K562 (cell line): ENCODE results near the gene NEK5. TPM values are rescaled to one million over a fixed set of nuclear protein-coding genes. Genes with fewer than 3 reads are reported as not detected.

ENCODE experiments used
- ATAC-seq: fragments of 200-7000 bp; cut with Tn5 transposase; 3 replicates; pipeline ENCODE4 v1.9.1; 2020; ENCODE audit warnings: moderate library complexity
- BruUV-seq: library from RNA; stranded (reverse); fragments of 400-500 nt; replicated peaks from 2 replicates; lab custom pipeline; 2021; lab: Mats Ljungman, UMichigan
- CTCF ChIA-PET: fragments of 300-600 bp; formaldehyde crosslinking; extraction: SDS; loops from one replicate; lab custom pipeline; 2021; ENCODE audit warnings: low intra/inter-chr PET ratio; lab: Yijun Ruan, JAX
- POLR2A ChIA-PET: fragments of 300-600, 350-650 bp; sonication (Branson Sonifier 250); formaldehyde crosslinking; extraction: SDS; loops from one replicate; lab custom pipeline; 2021; ENCODE audit warnings: antibody characterized with exemption, inconsistent platforms; lab: Yijun Ruan, JAX
- DNase-seq, 4 experiments: peaks; one replicate each; pipeline versions ENCODE4 v3.0.0 to v3.0.0-alpha.2; 2011 to 2018; ENCODE audit warnings: low spot score in 3 of 4, mixed read lengths in 3 of 4; ENCODE audit errors: extremely low read depth in 1 of 4
- FAIRE-seq: peaks from 2 replicates; lab custom pipeline; 2011; peaks lifted over from hg19 to GRCh38; lab: Jason Lieb, UNC
- H2AFZ ChIP-seq: 2 replicates; pipeline ENCODE4 v1.6.0; 2011; ENCODE audit warnings: low read depth, low read length, control low read depth, inconsistent platforms
- H3K27ac ChIP-seq: fragments of 200-600 bp; 3 replicates; pipeline ENCODE4 v1.8.0; 2011; ENCODE audit warnings: low read depth, mild to moderate bottlenecking, control low read depth, inconsistent platforms, low read length, moderate library complexity, mixed read lengths; ENCODE audit errors: extremely low read depth
- H3K27me3 ChIP-seq, 2 experiments: fragments of 300-600 bp in 1 of 2; 2 replicates in 1 of 2; 3 replicates in 1 of 2; pipeline versions ENCODE4 v1.6.0 to v1.8.0; 2011; ENCODE audit warnings: inconsistent platforms in 2 of 2, low read length in 2 of 2, mild to moderate bottlenecking in 1 of 2, mixed read lengths in 1 of 2, moderate library complexity in 1 of 2; ENCODE audit not compliant: control insufficient read depth in 2 of 2, insufficient read depth in 2 of 2
- H3K36me3 ChIP-seq: fragments of 300-600 bp; 3 replicates; pipeline ENCODE4 v1.8.0; 2011; ENCODE audit warnings: mild to moderate bottlenecking, low read length, inconsistent platforms; ENCODE audit not compliant: control insufficient read depth, insufficient read depth
- H3K4me1 ChIP-seq, 2 experiments: fragments of 200-600 bp in 1 of 2; replicated peaks in 1 of 2; 2 replicates in 1 of 2; 3 replicates in 1 of 2; pipeline versions ENCODE4 v1.5.1 to v1.8.0; 2011; ENCODE audit warnings: inconsistent platforms in 2 of 2, low read length in 2 of 2, mild to moderate bottlenecking in 1 of 2, mixed read lengths in 1 of 2, moderate library complexity in 1 of 2; ENCODE audit not compliant: control insufficient read depth in 2 of 2, insufficient read depth in 2 of 2
- H3K4me2 ChIP-seq: 2 replicates; pipeline ENCODE4 v1.6.1; 2011; ENCODE audit warnings: low read length, control low read depth, inconsistent platforms, mixed read lengths; ENCODE audit not compliant: insufficient read depth
- H3K4me3 ChIP-seq: fragments of 200-600 bp; sonication (generic), shearing (Covaris generic); 2 replicates; pipeline ENCODE4 v1.5.1; 2016; ENCODE audit warnings: control low read depth, inconsistent platforms
- H3K79me2 ChIP-seq: fragments of 200-600 bp; 3 replicates; pipeline ENCODE4 v1.8.0; 2011; ENCODE audit warnings: low read length, inconsistent platforms; ENCODE audit not compliant: control insufficient read depth, insufficient read depth
- H3K9ac ChIP-seq, 2 experiments: 2 replicates each; pipeline versions ENCODE4 v1.6.0 to v1.6.1; 2011; ENCODE audit warnings: low read depth in 2 of 2, low read length in 2 of 2, control low read depth in 1 of 2, inconsistent platforms in 1 of 2, mild to moderate bottlenecking in 1 of 2, mixed read lengths in 1 of 2; ENCODE audit not compliant: insufficient read depth in 1 of 2
- H3K9me1 ChIP-seq: one replicate; pipeline ENCODE4 v1.6.0; 2011; ENCODE audit warnings: inconsistent platforms, mild to moderate bottlenecking, low read length, moderate library complexity; ENCODE audit not compliant: control insufficient read depth, insufficient read depth
- H3K9me3 ChIP-seq: replicated peaks from 2 replicates; pipeline ENCODE4 v1.5.1; 2011; ENCODE audit warnings: low read depth, low read length, inconsistent platforms; ENCODE audit not compliant: control insufficient read depth, insufficient read depth
- H4K20me1 ChIP-seq: replicated peaks from 2 replicates; pipeline ENCODE4 v1.6.1; 2011; ENCODE audit warnings: low read length, inconsistent platforms, mixed read lengths; ENCODE audit not compliant: control insufficient read depth, insufficient read depth
- ETS2 ChIP-seq: IDR thresholded peaks from 2 replicates; pipeline ENCODE4 v1.6.1; 2016; ENCODE audit warnings: borderline replicate concordance, missing genetic modification characterization, mild to moderate bottlenecking, moderate library complexity, missing compliant biosample characterization; ENCODE audit not compliant: poor library complexity, severe bottlenecking
- ETV1 ChIP-seq: fragments of 450-650 bp; conservative IDR thresholded peaks from 2 replicates; pipeline ENCODE4 v1.6.1; 2016; ENCODE audit warnings: missing genetic modification characterization, control low read depth, low read depth, missing compliant biosample characterization
- FOXA1 ChIP-seq: fragments of 450-650 bp; IDR thresholded peaks from 2 replicates; pipeline ENCODE4 v1.6.1; 2016; ENCODE audit warnings: mild to moderate bottlenecking, borderline replicate concordance
- HNRNPL ChIP-seq: fragments of 200-400 bp; formaldehyde crosslinking; IDR thresholded peaks from 2 replicates; pipeline ENCODE4 v1.6.1; 2017; ENCODE audit warnings: low read depth, mild to moderate bottlenecking, low read length
- MEIS2 ChIP-seq: fragments of 450-650 bp; IDR thresholded peaks from 2 replicates; pipeline ENCODE4 v1.6.1; 2014; ENCODE audit warnings: mild to moderate bottlenecking; ENCODE audit not compliant: partially characterized antibody
- PHB2 ChIP-seq: fragments of 450-650 bp; IDR thresholded peaks from 2 replicates; pipeline ENCODE4 v1.6.1; 2017; ENCODE audit warnings: low read depth
- POLR2AphosphoS5 ChIP-seq: IDR thresholded peaks from 2 replicates; pipeline ENCODE4 v1.6.1; 2011; ENCODE audit warnings: mild to moderate bottlenecking, low read depth, low read length, moderate library complexity; ENCODE audit not compliant: control insufficient read depth, insufficient read depth
- RHOXF2B ChIP-seq: fragments of 250-450 bp; sonication (Bioruptor Pico); conservative IDR thresholded peaks from 2 replicates; pipeline ENCODE4 v1.5.1; 2021
- TBP ChIP-seq: optimal IDR thresholded peaks from 2 replicates; pipeline ENCODE3; 2011; ENCODE audit warnings: low read depth, low read length, improper control_type of control experiment
- TEAD4 ChIP-seq, 2 experiments: sonication (generic) in 1 of 2; formaldehyde crosslinking in 1 of 2; IDR thresholded peaks; 2 replicates each; pipeline versions ENCODE4 v1.6.1 to v1.8.0; 2012 to 2022; ENCODE audit warnings: borderline replicate concordance in 1 of 2, inconsistent platforms in 1 of 2, low read length in 1 of 2, mild to moderate bottlenecking in 1 of 2, missing genetic modification reagents in 1 of 2
- TGIF2 ChIP-seq: sonication (generic); formaldehyde crosslinking; IDR thresholded peaks from 2 replicates; pipeline ENCODE4 v1.8.1; 2022; ENCODE audit warnings: mild to moderate bottlenecking, missing genetic modification reagents, moderate library complexity
- TRIM28 ChIP-seq: fragments of 450-650 bp; IDR thresholded peaks from 2 replicates; pipeline ENCODE4 v1.6.1; 2017
- ZC3H4 ChIP-seq: sonication (generic); formaldehyde crosslinking; IDR thresholded peaks from 2 replicates; pipeline ENCODE4 v1.9.0; 2021; ENCODE audit warnings: missing genetic modification reagents, borderline replicate concordance
- ZNF316 ChIP-seq: fragments of 450-650 bp; IDR thresholded peaks from 2 replicates; pipeline ENCODE4 v1.6.1; 2016
- ZNF408 ChIP-seq: fragments of 250-450 bp; sonication (Bioruptor Pico); IDR thresholded peaks from 2 replicates; pipeline ENCODE4 v1.4.0; 2020; ENCODE audit warnings: low read depth, mild to moderate bottlenecking, moderate library complexity
- WGBS: fragments of 100-300 bp; shearing (Covaris generic); methylation state at CpG from one replicate; pipeline ENCODE4 v1.1.6; 2016; ENCODE audit warnings: low coverage, mixed read lengths; ENCODE audit not compliant: insufficient coverage; ENCODE audit errors: missing lambda C conversion rate; 5-methylcytosine and 5-hydroxymethylcytosine counted together
- in situ Hi-C: fragments of 300-500 bp; cut with MboI; formaldehyde crosslinking; loops from 4 replicates; pipeline ENCODE4 v1.15.0; 2018; ENCODE audit warnings: inconsistent platforms, mixed read lengths
- intact Hi-C: fragments of 100-400 bp; cut with micrococcal nuclease; formaldehyde crosslinking; loops from 2 replicates; pipeline ENCODE4 v1.14.2; 2022
- polyA plus RNA-seq, 8 experiments: library from polyadenylated mRNA; depleted of rRNA in 4 of 8; stranded (reverse) in 5 of 8; unstranded in 3 of 8; fragments of >200 nt; fragmentation: Nextera tagmentation in 2 of 8; fragmentation: Illumina TruSeq in 1 of 8; extraction: Ambion mirVana in 2 of 8; extraction: Trizol in 1 of 8; gene quantifications; 2 replicates each; pipeline versions ENCODE4 v1.2.1 to v1.2.3, GENCODE V29; 2011 to 2014; ENCODE audit warnings: inconsistent platforms in 1 of 8, missing spikeins in 1 of 8
- total RNA-seq, 7 experiments: library from RNA; depleted of rRNA in 6 of 7; stranded (reverse); fragments of >200 nt in 6 of 7; fragmentation: Illumina TruSeq in 2 of 7; extraction: Trizol in 2 of 7; gene quantifications; 2 replicates each; pipeline versions ENCODE4 v1.2.1 to v1.2.3, GENCODE V29; 2011 to 2021; ENCODE audit warnings: low replicate concordance in 1 of 7
- TF ChIP-seq, protein P1 (sequence below): fragments of 450-650 bp; IDR thresholded peaks from 2 replicates; pipeline ENCODE4 v1.6.1; 2016; ENCODE audit warnings: mild to moderate bottlenecking
- TF ChIP-seq, protein P2 (sequence below): sonication (generic); formaldehyde crosslinking; IDR thresholded peaks from 2 replicates; pipeline ENCODE4 v1.8.1; 2023; ENCODE audit warnings: mild to moderate bottlenecking, missing genetic modification reagents, moderate library complexity
- TF ChIP-seq, protein P3 (sequence below): fragments of 250-450 bp; sonication (Bioruptor Pico); IDR thresholded peaks from 2 replicates; pipeline ENCODE4 v1.5.0; 2021

The NEK5 gene
- total and polyA plus RNA-seq, 9 of the 15 experiments (the other 6 are each of a cell fraction or from before 2014, with no cell fraction given) = 0.09 to 0.44 (median 0.33) TPM

DNA sequence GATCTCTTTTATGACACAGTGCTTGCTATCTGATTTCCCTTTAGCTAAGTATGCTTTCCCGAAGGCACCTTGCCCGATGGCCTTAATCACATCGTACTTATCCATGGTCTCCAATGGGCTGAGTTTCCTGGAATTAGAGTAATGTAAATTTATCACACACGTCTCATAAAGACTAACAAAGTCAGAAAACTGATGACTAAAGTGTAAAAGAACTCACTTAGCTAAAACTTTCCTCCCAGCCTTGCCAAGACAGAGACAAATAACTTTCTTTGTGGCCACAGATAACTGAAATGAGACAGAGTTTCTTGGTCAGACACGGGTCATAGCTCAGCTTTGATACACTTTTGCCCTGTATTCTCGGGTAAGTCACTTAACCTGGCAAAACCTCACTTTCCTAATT lies 1.5 kb downstream of the NEK5 start:
- Histone ChIP-seq H3K4me1 (peaks cover 22% of the 10 kb centered on the region in 2 experiments; a peak in 4 of 5 replicates), H3K36me3 (no peaks in the 10 kb centered on the region), H4K20me1 (no peaks in the 10 kb centered on the region), H3K79me2 (no peaks in the 10 kb centered on the region), H3K27ac (peak overlapping the region; percentile 28; the same call in 2 of the 3 replicates), H3K9me1 (no peaks in the 10 kb centered on the region), H2AFZ (peak overlapping the region; percentile 88), H3K4me2 (peak overlapping the region; percentile 82), H3K9ac (no peak overlapping the region), H3K9me3 (no peaks in the 10 kb centered on the region), H3K27me3 (no peaks in the 10 kb centered on the region), H3K4me3 (no peak overlapping the region; the same call in 1 of the 2 replicates)
- BruUV-seq = no TSS peak
- DNase-seq (peak in 1 of 4 experiments; percentile 9), ATAC-seq (peak; percentile 50), FAIRE-seq (no peak)
- under 1% methylated on average over 6 of the region's 6 CpGs for WGBS
- in situ Hi-C loops = loop anchor here (5.0 to 25.0 kb wide), 5 partner anchors 120 to 990 kb away; no protein-coding TSS in a partner anchor
- intact Hi-C loops = loop anchor here (1.0 to 5.0 kb wide), 6 partner anchors 110 to 313 kb away; partner anchors contain the start of gene TMEM272
- ChIA-PET CTCF (interaction anchor here (0.6 to 3.3 kb wide), 5 partner anchors 74 to 323 kb away, joined by 3 to 27 read pairs (median 4); partner anchors contain the start of gene VPS36), POLR2A (interaction anchor here (0.6 to 1.0 kb wide), 2 partner anchors 202 to 312 kb away, joined by 3 read pairs; no protein-coding TSS in a partner anchor)
- no peak for TF ChIP-seq HNRNPL
- TF ChIP-seq, protein P1, sequence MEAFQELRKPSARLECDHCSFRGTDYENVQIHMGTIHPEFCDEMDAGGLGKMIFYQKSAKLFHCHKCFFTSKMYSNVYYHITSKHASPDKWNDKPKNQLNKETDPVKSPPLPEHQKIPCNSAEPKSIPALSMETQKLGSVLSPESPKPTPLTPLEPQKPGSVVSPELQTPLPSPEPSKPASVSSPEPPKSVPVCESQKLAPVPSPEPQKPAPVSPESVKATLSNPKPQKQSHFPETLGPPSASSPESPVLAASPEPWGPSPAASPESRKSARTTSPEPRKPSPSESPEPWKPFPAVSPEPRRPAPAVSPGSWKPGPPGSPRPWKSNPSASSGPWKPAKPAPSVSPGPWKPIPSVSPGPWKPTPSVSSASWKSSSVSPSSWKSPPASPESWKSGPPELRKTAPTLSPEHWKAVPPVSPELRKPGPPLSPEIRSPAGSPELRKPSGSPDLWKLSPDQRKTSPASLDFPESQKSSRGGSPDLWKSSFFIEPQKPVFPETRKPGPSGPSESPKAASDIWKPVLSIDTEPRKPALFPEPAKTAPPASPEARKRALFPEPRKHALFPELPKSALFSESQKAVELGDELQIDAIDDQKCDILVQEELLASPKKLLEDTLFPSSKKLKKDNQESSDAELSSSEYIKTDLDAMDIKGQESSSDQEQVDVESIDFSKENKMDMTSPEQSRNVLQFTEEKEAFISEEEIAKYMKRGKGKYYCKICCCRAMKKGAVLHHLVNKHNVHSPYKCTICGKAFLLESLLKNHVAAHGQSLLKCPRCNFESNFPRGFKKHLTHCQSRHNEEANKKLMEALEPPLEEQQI = 0 out of 2 replicates have a peak, but pooled peaks have one; percentile 42
- no peak for TF ChIP-seq PHB2
- no peak for TF ChIP-seq TBP
- TF ChIP-seq ETV1 (tag) = no peak
- TF ChIP-seq MEIS2 = peak; percentile 73
- TF ChIP-seq TEAD4 (IDR thresholded peaks at IDR 0.05; ENCODE audit: low read length) = no peak
- no peak for TF ChIP-seq TEAD4 (CRISPR knock-in tag; IDR thresholded peaks at IDR 0.05; ENCODE audit: borderline replicate concordance)
- TF ChIP-seq, protein P2, sequence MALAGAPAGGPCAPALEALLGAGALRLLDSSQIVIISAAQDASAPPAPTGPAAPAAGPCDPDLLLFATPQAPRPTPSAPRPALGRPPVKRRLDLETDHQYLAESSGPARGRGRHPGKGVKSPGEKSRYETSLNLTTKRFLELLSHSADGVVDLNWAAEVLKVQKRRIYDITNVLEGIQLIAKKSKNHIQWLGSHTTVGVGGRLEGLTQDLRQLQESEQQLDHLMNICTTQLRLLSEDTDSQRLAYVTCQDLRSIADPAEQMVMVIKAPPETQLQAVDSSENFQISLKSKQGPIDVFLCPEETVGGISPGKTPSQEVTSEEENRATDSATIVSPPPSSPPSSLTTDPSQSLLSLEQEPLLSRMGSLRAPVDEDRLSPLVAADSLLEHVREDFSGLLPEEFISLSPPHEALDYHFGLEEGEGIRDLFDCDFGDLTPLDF (CRISPR knock-in tag) = no peak
- TF ChIP-seq FOXA1 = no peak
- TF ChIP-seq ZC3H4 (CRISPR knock-in tag) = no peak
- TF ChIP-seq ZNF408 (CRISPR knock-in tag) = no peak
- no peak for TF ChIP-seq RHOXF2B (CRISPR knock-in tag)
- TF ChIP-seq TGIF2 (CRISPR knock-in tag) = no peak
- TF ChIP-seq, protein P3, sequence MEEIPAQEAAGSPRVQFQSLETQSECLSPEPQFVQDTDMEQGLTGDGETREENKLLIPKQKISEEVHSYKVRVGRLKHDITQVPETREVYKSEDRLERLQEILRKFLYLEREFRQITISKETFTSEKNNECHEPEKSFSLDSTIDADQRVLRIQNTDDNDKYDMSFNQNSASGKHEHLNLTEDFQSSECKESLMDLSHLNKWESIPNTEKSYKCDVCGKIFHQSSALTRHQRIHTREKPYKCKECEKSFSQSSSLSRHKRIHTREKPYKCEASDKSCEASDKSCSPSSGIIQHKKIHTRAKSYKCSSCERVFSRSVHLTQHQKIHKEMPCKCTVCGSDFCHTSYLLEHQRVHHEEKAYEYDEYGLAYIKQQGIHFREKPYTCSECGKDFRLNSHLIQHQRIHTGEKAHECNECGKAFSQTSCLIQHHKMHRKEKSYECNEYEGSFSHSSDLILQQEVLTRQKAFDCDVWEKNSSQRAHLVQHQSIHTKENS (CRISPR knock-in tag) = no peak
- peak; percentile 78 for TF ChIP-seq ZNF316
- TF ChIP-seq TRIM28 = no peak
- TF ChIP-seq ETS2 (tag) = no peak
- TF ChIP-seq POLR2AphosphoS5 = no peak
